Stimulated activated CD4-positive, alpha-beta T cell treated with anti-CD3 and anti-CD28 coated beads, Interleukin-1b, Interleukin-23, amount 100 ng/mL, for 1 hour (primary cell): ENCODE data around the gene ARL17A.
"Not testable (repeated sequence)": the region's sequence is repeated elsewhere in the genome, so short reads cannot be mapped to it uniquely, and the experiment has no call there.

ENCODE experiments used
- DNase-seq, 2 donors: peaks; one replicate each; pipeline ENCODE4 v3.0.0-alpha.2; 2020; ENCODE audit warnings: low read depth in 2 of 2

The ARL17A gene

DNA sequence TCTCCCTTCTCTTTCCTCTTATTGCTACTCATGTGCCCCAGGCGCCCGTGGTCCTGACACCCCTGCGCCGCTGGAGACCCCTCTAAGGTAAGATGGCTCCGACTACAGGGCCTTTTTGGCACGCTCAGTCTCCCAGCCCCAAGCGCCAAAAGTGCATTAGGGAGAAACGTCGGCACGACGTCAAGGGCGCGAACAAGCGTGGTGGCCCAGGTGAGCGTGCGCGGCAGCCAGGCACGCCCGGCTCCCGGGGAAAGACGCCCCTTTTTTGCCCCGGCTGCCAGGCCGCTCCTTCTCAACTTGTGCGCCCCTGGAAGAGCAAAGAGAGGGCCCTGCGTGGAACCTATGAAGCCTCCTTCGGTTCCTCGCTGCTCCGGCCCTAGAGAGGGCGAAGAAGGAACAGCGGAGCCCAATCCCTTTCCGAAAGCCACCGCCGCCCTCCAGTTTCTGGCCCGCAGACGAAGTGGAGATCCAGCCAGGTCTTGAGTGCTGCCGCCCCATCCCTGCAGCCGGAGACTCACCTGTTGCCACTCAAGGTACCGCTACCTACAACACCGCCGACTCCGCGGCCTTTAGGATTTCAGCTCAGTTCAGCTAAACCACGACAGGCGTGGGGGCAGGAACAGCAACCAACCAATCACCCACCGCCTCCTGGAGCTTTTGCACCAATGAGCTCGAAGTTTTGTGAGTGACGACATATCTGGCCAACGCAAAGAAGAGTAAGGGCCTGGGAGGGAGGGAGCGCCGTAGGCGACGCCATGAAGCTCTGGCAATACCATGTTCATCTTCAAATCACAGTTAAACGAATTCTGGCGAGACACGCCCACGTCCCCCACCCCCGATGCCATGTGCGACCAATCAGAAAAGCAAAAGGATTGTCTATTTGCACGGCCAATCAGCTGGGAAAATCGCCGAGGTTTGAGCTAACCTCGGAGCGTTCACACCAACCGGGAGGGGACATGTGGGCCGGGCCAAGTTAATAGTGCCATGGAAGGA, at the start of gene ARL17A:
Gene ARL17A (minus strand): TSS at position 609 of the 993 bp plus-strand sequence. CDS start 3,369 bp downstream, outside the sequence.
- peak; percentile 17 to 66 for DNase-seq

DNA sequence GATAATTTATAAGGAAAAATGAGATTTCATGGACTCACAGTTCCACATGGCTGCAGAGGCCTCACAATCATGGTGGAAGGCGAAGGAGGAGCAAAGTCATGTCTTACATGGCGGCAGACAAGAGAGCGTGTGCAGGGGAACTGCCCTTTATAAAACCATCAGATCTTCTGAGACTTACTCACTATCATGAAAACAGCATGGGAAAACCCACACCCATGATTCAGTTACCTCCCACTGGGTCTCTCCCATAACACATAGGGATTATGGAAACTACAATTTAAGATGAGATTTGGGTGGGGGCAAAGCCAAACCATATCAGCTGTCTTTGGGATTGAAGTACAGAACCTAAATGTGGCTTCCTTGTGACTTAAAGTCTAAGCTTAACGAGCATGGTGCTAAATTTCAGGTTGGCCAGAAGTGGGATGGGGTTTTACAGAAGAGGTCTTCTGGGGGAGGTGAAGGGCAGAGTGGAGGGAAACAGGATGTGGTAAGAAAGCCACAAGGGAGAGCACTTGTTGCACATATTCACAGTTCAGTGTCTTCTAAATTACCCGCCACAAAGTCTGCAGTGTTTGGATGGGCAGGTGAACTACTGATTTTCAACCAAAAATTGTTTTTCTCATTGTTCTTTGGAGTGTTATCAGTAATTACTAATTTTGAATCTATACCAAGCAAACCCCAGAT, 49.4 kb upstream of the ARL17A start:
- not testable (repeated sequence) for DNase-seq

- not testable (repeated sequence) for DNase-seq
These were observed 48.0 kb upstream of the ARL17A start for GRCh38 chr17:46627452-46627851.

- not testable (repeated sequence) for DNase-seq
These were observed 45.2 kb upstream of the ARL17A start for GRCh38 chr17:46624726-46625125.

DNA sequence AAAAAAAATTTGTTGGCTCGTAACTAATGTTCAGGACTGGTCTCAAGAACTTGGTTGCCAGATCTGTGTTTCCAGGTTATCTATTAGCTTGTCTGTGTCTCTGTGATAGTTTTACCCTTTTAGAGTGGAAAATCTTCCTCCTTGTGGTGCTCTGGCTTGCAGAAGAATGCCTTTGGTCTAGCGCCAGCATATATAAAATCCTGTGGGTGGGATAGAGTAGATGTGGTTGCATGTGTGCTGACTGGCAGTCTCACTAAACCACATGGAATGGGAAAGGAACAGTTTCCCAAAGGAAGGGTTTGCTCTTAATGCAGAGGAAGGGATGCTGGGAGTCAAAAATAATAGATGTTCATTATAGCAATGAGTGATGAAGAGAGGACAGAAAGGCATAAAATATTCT, 44.3 kb upstream of the ARL17A start:
- DNase-seq, result not testable (repeated sequence)

- DNase-seq, result not testable (repeated sequence)
These were observed 39.5 kb upstream of the ARL17A start for GRCh38 chr17:46618975-46619374.

GRCh38 chr17:46617121-46617520, 37.6 kb upstream of the ARL17A start:
- not testable (repeated sequence) for DNase-seq

DNA sequence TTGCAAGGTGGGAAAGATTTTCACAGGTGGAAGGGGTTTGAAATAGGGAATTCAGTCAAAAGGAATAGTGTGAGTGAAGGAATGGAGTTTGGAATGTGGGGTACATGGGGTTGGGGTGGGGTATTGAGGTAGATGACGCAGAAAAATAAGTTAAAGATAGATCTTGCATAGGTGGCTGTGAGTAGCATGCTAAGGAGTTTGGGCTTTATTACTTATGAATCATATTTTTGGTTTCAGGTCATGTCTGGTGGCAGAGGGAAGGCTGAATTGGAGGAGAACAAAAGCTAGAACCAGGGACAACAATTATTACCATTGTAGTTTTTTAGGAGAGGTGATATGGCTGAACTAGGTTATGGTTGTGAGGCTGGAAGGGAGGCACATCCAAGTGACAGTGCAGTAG, 34.4 kb upstream of the ARL17A start:
- not testable (repeated sequence) for DNase-seq

DNA sequence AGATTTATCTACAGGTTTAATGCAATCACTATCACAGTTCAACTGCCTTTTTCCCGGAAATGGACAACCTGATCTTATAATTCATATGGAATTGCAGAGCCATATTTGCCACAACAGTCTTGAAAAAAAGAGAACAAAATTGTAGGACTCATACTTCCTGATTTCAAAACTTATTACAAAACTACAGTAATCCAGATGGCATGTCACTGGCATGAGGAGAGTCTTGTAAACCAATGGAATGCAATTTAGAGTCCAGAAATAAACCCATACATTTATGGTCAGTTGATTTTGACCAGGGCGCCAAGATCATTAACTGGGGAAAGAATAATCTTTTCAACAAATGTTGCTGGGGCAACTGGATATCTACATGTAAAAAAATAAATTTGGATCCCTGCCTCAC, 31.8 kb upstream of the ARL17A start:
- DNase-seq, result not testable (repeated sequence)

DNA sequence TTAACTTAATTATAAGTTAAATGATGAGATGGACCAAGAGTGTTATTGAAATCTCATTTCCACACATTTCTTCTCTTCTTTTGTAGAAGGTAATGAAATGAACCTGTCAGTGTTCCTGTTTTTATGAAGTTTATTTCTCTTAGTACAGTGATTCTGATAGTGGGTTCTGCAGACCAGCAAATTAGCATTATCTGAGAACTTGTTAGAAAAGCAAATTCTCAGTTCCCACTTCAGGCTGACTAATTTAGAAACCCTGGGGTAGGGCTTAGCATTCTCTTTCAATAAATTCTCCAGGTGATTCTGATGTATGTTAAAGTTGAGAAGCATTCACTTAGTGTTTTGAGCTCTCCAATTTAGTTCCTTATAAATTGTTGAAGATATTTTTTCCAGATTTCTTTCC, 23.6 kb upstream of the ARL17A start:
- not testable (repeated sequence) for DNase-seq

- not testable (repeated sequence) for DNase-seq
These were observed 21.3 kb upstream of the ARL17A start for GRCh38 chr17:46600767-46601166.

- DNase-seq, result not testable (repeated sequence)
These were observed 18.9 kb upstream of the ARL17A start for GRCh38 chr17:46598344-46598931.

- not testable (repeated sequence) for DNase-seq
These were observed 11.8 kb upstream of the ARL17A start for GRCh38 chr17:46591332-46591731.

DNA sequence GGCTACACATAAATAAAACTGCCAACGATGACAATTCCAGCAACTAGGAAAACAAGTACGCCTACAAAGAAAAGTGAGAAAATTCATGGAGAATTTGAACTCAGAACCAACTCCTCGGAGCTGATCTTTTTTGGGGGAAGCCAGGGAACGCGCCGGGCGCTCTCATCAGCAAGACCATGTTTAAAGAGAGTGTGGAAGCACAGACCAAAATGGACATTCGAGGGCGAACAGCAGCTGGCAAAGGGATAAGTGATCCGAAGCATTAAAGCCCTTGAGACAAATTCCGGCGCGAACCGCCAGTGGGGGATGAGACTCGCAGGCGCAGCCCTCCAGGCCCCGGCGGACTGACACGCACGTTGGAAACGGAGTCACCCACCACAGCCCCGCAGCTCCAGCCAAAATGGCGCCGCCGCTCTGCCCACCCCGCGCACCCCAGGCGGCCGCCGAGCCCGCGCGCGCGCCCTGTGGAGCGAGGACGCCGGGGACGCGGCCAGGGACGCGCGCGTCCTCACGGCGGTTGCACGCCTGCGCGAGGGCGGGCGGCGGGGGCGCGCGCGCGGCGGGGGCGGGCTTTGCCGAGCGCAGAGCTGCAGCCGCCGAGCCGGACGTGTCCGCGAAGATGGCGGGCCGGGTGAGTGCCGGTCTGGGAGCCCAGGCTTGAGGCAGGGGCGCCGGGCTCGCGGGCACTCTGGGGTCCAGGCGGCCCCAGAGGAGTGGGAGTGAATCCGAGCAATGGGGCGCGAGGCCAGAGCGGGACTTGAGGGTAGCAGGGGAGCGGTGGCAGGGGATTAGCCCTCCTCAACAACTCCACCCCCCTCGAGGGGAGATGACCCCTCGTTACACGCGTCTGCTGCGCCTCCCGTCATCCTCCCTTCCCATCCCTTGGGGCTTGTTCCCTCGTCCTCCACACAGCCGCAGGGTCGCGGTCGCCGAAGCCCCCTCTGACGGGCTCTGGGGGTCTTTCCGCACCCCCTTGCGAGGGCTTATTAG, 11.0 kb upstream of the ARL17A start, which contains the start of gene NSF:
Gene NSF (plus strand): TSS at position 513 of the 990 bp plus-strand sequence. CDS start 107 bp downstream, at position 620.
- not testable (repeated sequence) for DNase-seq

GRCh38 chr17:46585444-46585843, 6.0 kb upstream of the ARL17A start:
- not testable (repeated sequence) for DNase-seq

DNA sequence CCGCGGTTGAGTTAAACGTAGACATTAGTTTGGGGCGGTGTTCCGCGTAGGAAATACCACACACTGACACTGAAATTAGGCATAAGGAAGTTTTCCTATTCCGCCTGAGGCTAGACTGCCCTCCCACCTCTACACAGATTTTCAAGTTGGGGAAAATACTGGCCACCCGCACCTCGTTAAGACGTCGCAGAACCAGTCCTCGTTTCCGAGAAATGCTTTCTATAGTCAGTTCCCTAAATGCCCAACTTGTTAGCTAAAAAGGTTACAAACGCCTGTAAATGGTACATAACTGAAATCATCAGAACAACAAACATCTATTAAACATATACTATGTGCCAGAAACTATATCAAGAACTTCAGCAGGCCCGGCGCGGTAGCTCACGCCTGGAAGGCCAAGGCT, 591 bp upstream of the ARL17A start:
- not testable (repeated sequence) for DNase-seq

DNA sequence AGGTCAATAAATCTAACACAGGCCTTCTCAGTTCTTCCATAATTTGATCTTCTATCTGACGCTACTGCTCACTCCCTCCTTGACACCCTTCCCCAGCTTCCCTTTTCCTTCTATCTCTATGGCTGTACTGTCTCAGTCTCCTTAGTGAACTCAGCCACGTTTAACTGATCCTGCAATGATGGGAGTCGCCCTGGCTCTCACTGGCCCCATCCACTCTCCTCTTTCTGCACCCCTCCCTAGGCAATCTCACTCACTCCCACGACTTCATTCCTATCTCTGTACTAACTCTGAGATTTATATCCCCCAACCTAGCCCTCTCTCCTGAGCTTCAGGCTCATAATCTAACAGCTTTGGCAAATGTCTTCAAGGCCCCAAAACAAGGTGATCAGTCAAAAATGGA, 7.7 kb downstream of the ARL17A start:
- not testable (repeated sequence) for DNase-seq

DNA sequence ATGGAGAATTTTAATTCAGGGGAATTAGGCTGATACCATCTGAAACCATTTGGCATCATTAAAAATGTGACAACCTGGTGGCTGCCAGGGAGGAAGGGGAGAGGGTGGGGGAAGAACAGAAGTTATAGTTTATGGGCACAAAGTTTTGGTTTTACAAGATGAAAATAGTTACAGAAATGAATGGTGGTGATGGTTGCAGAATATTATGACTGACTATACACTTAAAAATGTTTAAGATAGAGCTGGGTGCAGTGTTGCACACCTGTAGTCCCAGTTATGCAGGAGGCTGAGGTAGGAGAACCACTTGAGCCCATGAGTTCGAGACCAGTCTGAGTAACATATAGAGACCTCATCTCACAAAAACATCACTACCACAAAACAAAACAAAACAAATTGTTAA, 12.5 kb downstream of the ARL17A start:
- DNase-seq, result not testable (repeated sequence)

DNA sequence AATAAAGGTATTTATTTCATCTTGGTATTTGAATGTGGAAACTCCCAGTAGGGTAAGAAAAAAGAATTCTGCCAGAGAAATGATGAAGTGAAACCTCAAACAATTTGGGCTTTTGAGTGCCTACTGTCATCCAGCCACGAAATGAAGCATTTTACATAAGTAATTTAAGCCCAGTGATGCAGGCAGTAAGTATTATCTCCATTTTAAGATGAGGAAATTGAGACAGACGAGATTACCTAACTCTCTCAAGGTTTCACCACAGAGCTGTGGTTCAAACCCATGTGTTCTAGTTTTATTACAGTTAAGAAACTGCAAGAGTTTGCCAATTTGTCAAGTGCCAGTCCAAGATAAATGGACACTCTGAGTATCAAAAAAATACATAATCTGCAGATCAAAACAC, 13.2 kb downstream of the ARL17A start:
- not testable (repeated sequence) for DNase-seq

DNA sequence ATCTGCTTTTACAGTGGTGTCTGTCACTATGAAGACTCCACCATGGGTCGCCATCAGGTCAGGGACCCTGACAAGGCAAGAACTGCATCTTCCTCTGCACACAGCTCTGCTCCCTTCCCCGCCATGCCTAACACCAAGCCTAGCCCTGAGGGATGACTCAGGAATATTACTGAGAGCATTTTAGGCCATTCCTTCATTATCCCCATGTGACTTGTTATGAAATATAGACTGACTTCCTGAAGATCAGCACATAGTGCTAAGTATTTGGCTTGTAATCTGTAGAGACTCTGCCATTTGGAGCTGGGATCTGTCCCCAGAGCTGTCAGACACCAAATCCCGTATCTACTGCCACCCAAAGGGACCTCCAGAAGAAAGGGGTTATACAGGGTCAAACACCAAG, 19.4 kb downstream of the ARL17A start:
- not testable (repeated sequence) for DNase-seq

DNA sequence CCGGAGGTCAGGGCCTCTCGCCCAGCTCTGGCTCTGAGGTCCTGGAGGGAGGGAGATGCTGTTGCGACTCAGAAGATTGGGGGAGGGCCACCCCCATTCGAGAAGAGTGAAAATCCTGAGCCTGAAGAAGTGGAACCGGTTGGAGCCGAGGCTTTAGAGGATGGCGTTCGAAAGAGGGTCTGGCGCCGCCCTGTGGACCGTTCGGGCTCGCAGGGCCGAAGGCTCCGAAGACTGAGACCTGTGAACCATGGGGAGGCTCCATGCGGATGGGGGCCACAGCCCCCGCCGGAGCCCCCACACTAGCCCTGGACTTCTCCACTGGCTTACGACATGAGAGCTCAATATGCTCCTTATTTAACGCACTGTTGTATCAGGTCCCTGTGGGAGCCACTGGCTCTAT, 20.3 kb downstream of the ARL17A start:
- DNase-seq, result not testable (repeated sequence)
